Kidney capillary endothelial cell (primary cell): ENCODE measurements around the gene OR6S1.
"Not testable (repeated sequence)": the region's sequence is repeated elsewhere in the genome, so short reads cannot be mapped to it uniquely, and the experiment has no call there.

Experiments
- DNase-seq: peaks from one replicate; pipeline ENCODE4 v3.0.0-alpha.2; 2018; ENCODE audit warnings: low spot score

The OR6S1 gene

DNA sequence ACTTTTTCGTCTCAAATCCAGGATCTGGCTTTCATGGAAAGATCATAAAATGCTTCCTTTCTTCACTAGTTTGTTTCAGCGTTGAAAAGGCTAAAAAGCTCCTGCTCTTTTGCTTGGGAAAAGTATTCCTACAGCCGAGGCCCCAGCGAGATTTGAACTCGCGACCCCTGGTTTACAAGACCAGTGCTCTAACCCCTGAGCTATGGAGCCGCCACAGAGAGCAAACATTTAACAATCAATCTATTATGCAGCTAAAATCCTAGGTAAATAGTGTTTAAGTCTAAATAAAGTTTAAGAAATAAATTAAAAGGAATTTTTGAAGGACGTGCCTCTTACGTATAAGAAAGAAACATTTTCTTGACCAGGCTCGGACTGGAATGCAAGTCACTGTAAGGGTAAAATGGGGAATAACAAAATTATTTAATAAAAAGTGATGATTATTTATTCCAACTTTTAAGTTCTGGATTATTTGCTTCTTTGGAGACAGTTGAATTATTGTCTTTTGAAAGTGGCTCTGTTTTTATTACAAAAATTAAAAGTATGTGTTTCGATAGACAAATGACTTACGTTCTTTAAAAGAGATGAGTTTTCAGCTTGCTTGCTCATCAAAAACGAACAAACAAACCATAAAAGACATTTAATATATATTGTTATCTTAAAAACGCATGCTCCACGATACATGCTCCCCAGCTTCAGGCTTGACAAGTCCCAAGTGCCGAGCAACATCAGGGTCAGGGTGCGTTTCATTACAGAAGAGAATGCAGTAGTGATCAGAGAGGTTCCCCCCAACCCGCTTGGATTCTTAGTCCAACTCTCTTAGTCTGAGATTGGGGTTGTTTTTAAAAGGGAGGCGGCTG, 10.2 kb downstream of the OR6S1 start:
- peak; percentile 58 for DNase-seq

DNA sequence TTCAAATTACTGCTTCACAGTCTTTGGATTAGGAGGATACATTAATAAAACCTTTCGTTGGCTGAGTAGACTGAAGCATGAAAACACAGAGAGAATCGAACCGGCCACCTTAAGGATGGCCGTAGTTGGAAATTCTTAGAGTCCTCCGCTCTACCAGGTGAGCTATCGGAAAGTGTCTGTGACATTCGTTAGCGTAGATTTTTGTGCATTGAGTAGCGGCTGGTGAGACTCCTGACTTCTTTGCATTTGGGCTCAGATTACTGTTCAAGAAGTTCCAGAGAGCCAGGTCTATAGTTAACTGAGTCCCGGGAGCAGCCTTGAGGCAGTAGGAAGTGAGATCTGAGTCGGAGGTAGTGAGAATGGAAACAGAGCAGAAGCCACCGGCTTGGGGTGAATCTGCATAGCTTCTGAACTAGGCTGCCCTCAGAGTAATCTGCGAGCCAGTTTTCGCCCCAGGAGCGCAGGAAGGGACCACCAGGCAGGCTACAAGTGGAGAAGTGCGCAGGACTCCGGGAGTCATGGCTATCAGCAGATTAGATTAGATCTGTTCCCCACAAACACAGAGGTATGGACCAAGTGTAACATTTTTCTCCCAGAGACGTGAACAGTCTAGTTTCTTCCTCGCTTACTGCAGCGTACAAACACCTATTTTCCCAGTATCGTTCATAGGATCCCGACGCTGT, 11.0 kb downstream of the OR6S1 start:
- DNase-seq: peak; percentile 47

DNA sequence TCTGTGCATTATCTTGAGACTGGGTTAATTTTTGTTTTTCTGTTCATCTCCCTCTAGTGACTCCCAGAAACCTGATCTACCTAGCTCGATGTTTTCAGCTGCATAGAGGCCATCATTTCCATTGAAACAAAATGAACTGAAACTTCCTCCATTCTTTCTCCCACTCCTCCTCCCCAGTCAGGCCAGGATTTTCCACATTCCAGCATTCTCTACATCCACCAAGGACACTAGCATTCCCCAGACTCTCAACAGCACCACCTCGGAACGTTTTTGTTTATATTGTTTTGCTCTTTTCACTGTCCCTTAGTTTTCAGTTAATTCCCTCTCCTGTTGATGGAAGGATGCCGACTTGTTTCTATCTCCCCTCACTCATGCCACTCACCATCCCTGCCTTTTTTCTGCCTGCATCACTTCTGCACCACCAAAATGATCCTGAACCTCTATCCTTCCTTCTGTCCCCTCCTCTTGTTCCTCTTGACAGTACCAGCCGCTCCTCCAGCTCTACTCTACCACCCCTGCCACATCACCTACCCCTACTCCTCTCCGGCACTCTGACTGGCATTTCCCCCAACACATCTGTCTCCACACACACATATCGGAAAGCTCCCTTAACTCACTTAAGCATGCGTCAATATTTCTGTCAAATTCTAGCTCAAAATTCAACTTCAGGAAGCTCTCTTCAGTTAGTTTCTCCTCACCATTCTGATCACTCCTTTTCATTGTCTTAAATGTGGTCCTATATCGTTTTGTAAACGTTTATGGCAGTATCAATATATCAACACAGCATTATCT, 13.2 kb downstream of the OR6S1 start:
- no peak for DNase-seq

DNA sequence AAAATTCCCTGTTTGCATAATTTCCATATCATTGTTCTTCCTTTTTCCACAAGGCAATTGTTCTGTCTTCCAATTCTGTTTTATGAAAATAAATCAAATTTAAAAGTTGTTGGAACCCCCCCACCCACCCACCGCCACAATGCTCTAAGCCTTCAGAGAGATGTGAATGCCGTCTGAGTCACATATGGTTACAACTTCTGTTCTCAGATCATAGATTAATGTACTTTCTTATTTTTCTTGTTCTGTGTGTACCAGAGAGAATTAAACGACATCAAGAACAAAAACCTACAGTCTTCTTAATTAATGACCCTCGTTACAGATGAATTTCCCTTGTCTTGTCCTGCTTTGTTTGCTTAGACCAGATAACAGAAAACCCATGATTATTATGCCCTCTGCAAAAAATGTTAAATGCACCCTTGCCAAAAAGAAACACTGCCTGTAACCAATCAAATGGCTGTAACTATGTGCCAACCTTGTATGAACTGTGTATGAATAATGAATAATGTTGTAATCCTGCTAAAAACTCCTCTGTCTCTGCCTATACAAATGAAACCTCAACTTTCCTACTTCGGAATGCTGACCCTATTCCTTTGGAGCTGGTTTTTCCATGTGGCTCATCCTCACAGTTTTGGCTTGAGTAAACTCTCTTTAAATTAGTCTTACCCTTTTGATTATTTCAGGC, 14.0 kb downstream of the OR6S1 start:
- DNase-seq: no peak

DNA sequence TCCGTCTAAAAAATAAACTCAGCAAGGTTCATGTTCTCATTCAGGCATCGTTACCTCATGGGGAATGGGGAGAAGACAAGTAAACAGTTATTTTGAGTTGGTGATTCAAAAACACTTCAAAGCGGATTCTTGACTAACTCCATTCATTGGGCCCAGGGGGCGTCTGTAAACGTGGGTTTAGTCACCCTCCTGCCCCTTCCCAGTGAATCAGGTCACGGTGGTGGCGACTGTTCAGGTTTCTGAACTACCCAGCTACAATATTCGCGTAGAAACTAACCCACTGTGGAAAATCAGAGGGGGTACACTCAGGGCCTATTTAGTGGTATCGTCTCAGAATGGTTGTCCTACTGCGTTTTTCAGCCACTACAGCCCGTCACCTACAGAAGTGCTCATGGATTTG, 15.2 kb downstream of the OR6S1 start:
- DNase-seq: no peak

DNA sequence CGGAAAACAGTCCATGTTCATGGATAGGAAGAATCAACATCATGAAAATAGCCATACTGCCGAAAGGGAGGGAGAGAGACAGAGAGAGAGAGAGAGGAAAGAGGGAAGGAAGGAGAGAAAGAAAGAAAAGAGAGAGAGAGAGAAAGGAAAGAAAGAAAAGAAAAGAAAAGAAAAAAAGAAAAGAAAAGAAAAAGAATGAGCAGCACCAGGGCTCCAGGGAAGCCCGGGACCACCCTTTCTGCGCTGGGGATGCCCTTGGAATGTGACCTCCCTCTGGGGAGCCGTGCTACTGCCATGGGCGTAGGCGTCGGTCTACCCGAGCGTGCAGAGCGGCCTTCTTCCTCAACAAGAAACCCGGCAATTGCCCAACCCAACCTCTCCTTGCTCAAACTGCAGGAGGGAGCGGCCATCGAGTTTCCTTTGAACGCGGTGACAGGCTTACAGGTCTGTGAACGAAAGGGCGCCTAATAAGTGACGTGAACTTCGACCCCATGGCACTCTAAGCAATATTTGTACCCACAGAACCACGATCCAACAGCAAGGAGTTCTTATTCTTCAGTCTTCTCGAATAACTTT, 16.9 kb downstream of the OR6S1 start:
- DNase-seq: no peak

DNA sequence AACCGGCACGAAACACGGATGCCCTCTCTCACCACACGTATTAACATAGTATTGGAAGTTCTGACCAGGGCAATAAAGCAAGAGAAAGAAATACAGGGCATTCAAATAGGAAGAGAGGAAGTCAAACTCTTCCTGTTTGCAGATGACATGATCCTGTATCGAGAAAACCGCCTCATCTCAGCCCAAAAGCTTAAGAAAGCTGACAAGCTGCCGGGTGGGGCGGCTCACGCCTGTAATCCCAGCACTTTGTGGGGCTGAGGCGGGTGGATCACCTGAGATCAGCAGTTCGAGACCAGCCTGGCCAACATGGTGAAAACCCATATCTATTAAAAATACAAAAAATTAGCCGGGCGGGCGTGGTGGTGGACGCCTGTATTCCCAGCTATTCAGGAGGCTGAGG, 17.7 kb downstream of the OR6S1 start:
- no peak for DNase-seq

DNA sequence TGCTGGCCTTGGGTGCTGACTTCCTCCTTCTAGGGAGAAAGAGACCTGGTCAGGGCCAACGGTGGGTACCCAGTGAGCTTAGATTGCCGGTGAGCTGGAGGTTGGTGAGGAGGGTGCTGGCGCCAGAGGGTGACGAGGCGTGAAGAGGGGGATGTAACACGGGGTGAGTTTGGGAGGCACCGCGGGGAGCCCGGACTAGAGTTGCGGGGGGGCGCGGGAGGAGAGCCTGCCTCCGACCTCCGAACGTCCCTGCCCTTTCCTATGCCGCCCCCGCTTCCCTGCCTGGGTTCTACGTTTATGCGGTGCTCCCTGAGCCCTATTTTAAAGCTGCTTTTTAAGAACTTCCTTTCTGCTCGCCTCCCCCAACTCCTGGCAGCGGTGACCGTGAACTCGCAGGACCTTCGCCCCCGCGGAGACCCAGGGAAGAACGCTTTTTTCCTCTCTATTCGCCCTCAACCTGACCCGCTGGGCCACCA, 18.6 kb downstream of the OR6S1 start:
- no peak for DNase-seq

DNA sequence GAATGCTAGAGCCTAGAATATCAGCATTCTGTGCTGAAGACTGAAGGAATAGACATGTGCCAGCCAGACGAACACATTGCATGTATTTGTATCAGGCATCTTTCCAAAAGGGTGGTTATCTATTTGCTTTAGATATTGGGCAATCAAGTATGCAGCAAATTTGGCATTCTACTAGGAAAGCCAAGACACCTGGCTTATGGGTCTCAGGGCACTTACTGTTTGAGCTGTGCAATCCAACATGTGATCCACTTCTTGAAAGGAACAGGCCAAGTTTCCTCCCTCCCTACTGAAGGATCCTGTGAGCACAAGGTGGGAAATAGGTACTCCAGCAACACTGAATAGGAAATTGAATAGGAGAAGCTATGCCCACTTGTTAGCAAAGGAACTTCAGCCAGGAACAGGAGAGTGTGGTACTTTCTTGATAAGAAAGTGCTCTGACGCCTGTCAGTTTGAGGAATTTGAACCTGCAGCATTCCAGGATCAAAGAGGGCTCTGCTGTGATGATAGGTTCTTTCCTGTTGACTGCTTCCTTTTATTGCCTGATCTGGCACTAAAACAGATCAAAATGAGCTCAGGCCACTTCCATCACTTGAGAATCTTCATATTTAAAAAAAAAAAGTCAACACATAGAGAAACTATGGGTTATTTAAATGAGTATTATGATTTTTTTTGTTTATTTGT, 20.6 kb downstream of the OR6S1 start:
- DNase-seq: no peak

DNA sequence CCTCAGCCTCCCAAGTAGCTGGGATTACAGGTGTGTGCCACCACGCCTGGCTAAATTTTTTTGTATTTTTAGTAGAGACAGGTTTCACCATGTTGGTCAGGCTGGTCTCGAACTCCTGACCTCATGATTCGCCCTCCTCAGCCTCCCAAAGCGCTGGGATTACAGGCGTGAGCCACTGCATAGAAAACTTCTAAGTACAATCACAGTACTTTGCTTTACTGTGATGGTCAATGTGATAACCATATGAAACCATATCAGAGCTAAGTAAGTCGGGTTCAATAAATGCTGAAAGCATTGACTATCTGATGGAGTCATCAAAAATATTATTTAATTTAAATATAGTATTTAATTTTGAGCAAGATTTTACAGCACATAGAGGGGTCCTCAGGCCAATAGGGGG, 21.8 kb downstream of the OR6S1 start:
- DNase-seq: not testable (repeated sequence)

DNA sequence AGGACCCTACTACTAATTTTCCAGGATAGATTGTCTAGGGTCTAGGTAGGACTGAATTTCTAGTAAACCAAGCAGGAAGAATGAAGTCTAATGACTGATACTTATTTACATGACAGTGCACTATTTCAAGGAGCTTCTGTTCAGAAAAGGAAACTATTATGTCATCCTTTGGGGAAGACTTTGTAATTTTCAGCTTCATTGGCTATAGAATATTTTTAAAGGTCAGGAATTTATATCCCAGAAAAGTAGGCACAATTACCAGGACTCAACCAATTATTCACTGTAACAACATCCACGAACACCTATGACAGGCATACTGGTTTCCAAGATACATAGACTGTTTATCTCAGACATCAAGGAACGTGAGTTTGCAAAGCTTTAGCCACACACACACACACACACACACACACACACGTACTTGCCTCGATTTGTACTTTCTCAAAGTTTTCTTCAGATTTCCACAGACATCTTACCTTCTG, 23.2 kb downstream of the OR6S1 start:
- no peak for DNase-seq

DNA sequence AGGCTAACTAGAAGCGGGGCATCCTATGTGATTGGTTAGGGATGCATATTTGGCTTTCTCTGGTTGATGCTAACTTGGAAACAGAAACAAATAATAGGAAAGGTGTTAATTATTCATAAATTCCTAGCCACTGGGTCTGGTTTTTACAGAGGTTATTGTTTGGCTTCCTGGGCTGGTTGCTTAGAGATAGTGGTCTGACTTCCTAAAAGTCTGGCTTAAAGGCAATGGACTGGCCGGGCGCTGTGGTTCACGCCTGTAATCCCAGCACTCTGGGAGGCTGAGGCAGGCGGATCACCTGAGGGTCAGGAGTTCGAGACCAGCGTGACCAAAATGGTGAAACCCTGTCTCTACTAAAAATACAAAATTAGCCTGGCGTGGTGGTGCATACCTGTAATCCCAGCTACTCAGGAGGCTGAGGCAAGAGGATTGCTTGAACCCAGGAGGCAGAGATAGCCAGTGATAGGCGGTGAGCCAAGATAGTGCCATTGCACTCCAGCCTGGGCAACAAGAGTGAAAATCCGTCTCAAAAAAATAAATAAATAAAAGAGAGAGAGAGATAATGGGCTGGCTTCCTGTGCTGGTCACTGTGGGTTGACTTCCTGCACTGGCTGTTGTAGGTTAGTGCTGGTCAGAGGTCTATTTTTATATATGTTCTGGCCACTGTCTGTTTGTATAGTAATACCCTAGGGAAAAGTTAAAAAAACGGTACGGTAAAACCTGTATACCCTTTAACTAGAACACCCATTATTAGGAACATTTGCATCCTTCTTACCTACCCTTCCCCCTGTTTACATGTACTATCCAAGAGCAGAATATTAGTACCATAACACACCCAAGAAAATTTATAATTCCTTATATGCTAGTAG, 24.1 kb downstream of the OR6S1 start:
- peak; percentile 63 for DNase-seq

DNA sequence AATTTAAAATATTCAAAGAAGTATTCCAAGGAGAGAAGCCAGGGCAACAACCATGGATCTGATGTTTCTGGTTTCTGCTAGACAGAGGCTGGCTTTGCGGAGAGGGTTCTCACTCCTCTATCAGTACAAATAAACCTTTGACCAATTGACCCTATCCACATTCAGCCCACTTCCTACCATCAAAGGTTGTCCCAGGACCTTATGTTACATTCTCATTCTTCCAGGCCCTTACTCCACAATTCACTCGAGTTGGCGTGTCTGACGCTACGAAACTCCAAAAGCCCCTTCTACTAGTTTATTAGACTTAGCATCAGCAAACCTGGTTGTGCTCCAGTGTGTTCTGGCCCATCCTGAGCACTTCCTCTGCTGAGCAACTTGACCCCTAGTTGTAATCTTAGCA, 25.5 kb downstream of the OR6S1 start:
- no peak for DNase-seq

DNA sequence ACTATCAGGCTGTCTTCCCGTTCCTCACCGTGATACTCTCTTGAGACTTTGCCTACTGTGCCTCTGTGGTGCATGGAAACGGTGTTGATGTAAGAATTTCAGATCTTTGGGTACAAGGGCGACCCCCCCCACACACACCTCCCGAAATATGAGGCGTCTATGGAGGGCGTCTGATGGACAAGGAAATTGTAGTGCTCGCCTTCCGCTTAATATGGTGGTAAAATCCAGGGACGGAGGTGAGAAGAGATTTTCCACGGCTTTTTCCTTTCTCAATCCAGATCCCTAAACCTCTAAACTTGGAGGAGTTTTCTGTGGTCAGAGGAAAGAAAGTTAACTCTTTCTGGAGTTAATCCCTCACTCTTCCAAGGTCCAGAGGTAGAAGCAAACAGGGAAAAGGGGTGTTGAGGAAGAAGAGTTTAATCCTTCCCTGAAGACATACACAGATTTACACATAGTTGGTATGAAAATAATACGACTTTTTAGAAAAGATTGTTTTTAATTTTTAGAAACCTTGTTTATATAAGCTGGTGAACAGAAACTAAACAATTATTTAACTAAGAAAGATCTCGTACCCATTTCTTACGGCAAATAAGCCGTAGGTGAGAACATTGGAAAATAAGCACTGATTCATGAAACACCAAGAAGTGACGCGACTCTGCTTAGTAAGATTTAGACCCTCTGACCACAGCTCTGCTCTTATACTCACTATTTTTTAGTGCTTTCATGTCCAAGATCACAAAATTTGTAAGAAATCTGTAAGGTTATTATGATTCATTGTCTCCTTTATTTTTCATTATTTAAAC, 27.3 kb downstream of the OR6S1 start:
- DNase-seq: no peak

DNA sequence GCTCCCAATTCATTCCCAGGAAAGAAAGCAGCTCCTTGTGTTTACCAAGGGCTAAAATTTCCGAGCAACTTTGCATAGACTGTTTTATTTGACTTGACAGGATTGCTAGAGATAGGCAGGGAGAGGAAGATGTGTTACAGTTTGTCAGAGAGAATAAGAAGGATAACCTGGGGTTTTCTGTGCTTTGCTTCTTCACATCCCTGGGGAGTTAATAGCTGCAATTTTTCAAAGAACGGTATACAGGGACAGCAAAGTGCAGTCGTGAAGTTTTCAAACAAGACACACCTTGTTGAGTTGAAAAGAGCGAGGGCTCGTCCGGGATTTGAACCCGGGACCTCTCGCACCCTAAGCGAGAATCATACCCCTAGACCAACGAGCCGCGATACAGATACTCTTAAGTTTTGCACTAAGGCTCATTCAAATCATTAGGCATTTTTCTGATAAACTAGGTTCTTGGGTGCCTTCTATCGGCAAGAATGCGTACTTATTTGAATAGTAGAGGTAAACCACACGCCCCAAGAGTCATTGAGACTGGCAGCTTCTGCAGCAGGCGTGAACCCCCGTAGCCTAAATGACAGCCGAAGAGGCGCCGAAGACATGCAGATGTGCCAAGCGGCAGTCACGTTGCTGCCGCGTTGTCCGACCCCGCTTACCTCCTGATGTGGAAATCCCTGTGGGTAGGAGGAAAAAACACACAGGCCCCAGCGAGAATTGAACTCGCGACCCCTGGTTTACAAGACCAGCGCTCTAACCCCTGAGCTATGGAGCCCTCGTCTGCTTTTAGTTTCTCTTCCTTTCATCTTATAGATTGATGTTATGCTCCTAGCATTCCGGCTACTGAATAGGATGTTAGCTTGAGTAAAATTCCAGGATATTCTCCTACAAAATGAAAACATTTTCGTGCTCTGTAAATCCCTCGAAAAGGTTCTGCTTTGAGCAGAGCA, 28.1 kb downstream of the OR6S1 start:
- peak; percentile 96 for DNase-seq

DNA sequence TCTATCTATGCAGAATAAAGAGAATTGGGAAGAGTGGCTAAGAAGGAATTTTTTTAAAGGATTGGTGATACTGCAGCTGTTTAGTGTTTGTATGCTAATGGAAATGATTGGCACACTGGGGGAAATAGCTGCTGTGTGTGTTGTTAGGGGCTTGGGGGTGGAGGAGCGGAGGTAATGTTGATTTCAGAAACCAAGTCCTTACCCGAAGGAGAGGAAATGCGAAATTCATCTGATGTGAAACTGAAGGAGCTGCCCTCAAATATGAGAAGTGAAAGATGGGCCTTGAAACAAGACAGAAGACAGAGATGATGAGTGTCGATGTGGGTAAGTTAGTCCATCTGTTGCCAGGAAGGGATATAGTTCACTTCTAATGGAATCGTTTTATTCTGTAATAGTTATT, 29.1 kb downstream of the OR6S1 start:
- DNase-seq: no peak

DNA sequence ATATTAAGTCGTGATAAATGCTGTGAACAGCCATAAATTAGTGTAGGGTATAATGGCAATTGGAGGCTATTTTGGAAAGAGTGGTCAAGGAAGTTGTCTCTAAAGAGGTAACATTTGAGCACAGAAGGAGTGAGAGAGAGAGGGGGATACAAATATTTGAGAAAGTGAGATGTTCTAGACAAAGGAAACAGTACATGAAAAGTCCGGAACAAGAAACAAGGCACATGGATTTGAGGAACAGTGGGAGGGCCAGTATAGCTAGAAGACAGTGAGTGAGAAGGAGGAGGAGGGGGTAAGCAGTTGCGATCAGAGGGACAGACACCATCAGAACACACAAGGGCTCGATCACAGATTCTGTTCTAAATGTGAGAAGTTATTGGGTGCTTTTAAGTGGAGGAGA, 30.2 kb downstream of the OR6S1 start:
- DNase-seq: no peak
